Peyer's patch (tissue), 4 donors: ENCODE data around the gene SLC35B1. TPM values are rescaled to one million over a fixed set of nuclear protein-coding genes. Genes with fewer than 3 reads are reported as not detected.
A peak's percentile ranks its signal among the peaks of the same experiment; 100 is the strongest.

Source experiments
- DNase-seq, 3 donors: peaks; one replicate each; pipeline ENCODE4 v3.0.0-alpha.2; 2017 to 2019
- H3K27ac ChIP-seq, 4 donors: fragments of 200-600 bp; sonication (generic); one replicate each; pipeline ENCODE4 v1.5.1; 2016 to 2019
- H3K27me3 ChIP-seq, 2 donors: fragments of 200-600 bp; sonication (generic); one replicate each; pipeline ENCODE4 v1.5.1; 2019
- H3K36me3 ChIP-seq, 3 donors: fragments of 200-600 bp; sonication (generic); one replicate each; pipeline ENCODE4 v1.5.1; 2016 to 2019
- H3K4me1 ChIP-seq, 4 donors: fragments of 200-600 bp; sonication (generic); one replicate each; pipeline ENCODE4 v1.5.1; 2016 to 2019
- H3K4me3 ChIP-seq, 4 donors: fragments of 200-600 bp; sonication (generic); 1 replicate in 3 of 4; 2 replicates in 1 of 4; pipeline ENCODE4 v1.5.1; 2016 to 2019; ENCODE audit warnings: mild to moderate bottlenecking in 1 of 4
- H3K9me3 ChIP-seq, 4 donors: fragments of 200-600 bp; sonication (generic); one replicate each; pipeline ENCODE4 v1.5.1; 2016 to 2019; ENCODE audit warnings: mild to moderate bottlenecking in 1 of 4
- POLR2A ChIP-seq, 2 donors: fragments of 450-650 bp; IDR thresholded peaks; one replicate each; pipeline ENCODE4 v1.5.1; 2017; ENCODE audit warnings: antibody characterized with exemption in 2 of 2, mild to moderate bottlenecking in 2 of 2, moderate library complexity in 2 of 2
- total RNA-seq, 4 donors: library from RNA; depleted of rRNA; stranded (reverse); fragments of >200 nt; gene quantifications; one replicate each; pipeline ENCODE4 v1.1.0, GENCODE V29; 2016
- TF ChIP-seq, protein P1 (sequence below), 6 experiments: fragments of 450-650 bp in 4 of 6; fragments of 200-600 bp in 2 of 6; sonication (generic) in 1 of 6; IDR thresholded peaks; one replicate each; pipeline ENCODE4 v1.5.1; 2017 to 2019; ENCODE audit warnings: antibody characterized with exemption in 6 of 6, mild to moderate bottlenecking in 3 of 6, moderate library complexity in 1 of 6

SLC35B1 gene
- total RNA-seq, 4 donors from 2014 or later: 42.1 to 115 (median 78.2) TPM

DNA sequence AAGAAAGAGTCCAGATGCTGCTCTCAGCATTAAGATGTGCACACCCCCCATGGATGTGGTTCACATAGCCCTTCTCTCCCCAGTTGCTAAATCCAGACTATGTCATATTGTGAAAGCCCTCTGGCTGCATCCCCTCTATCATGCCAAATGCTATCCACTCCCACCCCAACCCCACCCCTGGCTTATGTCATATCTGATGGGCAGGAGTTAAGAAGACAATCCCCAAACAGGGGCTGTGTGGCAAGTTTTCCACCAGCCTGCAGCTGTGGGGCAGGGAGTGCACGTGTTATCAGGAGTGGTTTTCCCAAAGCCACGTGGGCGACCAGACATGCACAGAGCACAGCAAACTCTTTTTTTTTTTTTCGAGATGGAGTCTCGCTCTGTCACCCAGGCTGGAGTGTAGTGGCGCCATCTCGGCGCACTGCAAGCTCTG, 46.2 kb upstream of the SLC35B1 start:
- Histone ChIP-seq H3K4me1 (peaks cover 0 to 14% (median 6%) of the 10 kb centered on the region in 4 donors), H3K27me3 (no peaks in the 10 kb centered on the region), H3K27ac (no peak overlapping the region), H3K36me3 (no peaks in the 10 kb centered on the region), H3K9me3 (no peaks in the 10 kb centered on the region), H3K4me3 (no peak overlapping the region)
- no peak for DNase-seq
- TF ChIP-seq POLR2A (IDR thresholded peaks at IDR 0.05): no peak
- TF ChIP-seq, protein P1, sequence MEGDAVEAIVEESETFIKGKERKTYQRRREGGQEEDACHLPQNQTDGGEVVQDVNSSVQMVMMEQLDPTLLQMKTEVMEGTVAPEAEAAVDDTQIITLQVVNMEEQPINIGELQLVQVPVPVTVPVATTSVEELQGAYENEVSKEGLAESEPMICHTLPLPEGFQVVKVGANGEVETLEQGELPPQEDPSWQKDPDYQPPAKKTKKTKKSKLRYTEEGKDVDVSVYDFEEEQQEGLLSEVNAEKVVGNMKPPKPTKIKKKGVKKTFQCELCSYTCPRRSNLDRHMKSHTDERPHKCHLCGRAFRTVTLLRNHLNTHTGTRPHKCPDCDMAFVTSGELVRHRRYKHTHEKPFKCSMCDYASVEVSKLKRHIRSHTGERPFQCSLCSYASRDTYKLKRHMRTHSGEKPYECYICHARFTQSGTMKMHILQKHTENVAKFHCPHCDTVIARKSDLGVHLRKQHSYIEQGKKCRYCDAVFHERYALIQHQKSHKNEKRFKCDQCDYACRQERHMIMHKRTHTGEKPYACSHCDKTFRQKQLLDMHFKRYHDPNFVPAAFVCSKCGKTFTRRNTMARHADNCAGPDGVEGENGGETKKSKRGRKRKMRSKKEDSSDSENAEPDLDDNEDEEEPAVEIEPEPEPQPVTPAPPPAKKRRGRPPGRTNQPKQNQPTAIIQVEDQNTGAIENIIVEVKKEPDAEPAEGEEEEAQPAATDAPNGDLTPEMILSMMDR (IDR thresholded peaks at IDR 0.05): no peak

DNA sequence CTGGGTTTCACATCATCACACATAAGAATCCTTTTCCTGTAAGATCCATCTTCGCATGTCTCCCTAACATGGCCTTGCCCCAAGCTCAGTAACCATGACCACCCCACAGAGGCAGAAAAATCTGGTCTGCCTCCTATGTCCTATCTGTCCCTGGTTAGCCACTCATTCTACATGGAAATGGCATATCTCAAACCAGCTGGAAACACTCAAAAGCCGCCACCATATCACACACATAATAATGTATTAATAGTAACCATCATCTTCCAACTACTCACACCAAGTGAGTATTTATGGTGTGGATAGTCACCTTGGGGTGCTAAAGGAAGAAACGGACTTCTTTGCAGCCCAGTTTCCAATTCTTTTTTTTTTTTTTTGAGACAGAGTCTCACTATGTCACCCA, 44.7 kb upstream of the SLC35B1 start:
- no peaks in the 10 kb centered on the region for H3K36me3 ChIP-seq
- TF ChIP-seq, protein P1 (IDR thresholded peaks at IDR 0.05): no peak
- no peak for TF ChIP-seq POLR2A (IDR thresholded peaks at IDR 0.05)
- H3K4me1 ChIP-seq: peaks cover 0 to 21% (median 14%) of the 10 kb centered on the region in 4 donors
- no peaks in the 10 kb centered on the region for H3K9me3 ChIP-seq
- no peak overlapping the region for H3K4me3 ChIP-seq
- DNase-seq: no peak
- H3K27ac ChIP-seq: peak overlapping the region in 1 of 4 donors; percentile 14
- H3K27me3 ChIP-seq: no peaks in the 10 kb centered on the region

DNA sequence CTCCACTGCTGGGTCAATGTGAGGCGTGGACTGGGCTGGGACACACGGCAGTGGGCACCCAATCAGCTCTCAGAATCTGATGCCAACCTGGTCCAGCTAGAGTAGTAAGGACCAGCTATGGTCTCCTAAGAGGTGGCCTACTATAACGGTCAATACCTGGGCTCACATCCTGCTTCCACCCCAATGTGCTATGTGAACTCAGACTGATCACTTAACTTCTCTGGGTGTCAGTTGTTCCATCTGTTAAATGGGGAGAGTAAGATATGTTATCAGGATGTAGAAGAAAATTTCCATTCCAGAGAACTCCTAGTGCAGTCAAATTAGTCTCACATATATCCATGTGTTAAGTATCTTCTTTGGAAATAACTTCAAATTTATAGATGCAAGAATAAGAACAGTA, 42.0 kb upstream of the SLC35B1 start:
- Histone ChIP-seq H3K27ac (peak overlapping the region in 2 of 4 donors; percentile 64 to 87), H3K4me1 (peaks cover 0 to 28% (median 15%) of the 10 kb centered on the region in 4 donors), H3K9me3 (no peaks in the 10 kb centered on the region), H3K36me3 (no peaks in the 10 kb centered on the region), H3K27me3 (no peaks in the 10 kb centered on the region), H3K4me3 (no peak overlapping the region)
- no peak for TF ChIP-seq POLR2A (IDR thresholded peaks at IDR 0.05)
- TF ChIP-seq, protein P1 (IDR thresholded peaks at IDR 0.05): no peak
- no peak for DNase-seq

DNA sequence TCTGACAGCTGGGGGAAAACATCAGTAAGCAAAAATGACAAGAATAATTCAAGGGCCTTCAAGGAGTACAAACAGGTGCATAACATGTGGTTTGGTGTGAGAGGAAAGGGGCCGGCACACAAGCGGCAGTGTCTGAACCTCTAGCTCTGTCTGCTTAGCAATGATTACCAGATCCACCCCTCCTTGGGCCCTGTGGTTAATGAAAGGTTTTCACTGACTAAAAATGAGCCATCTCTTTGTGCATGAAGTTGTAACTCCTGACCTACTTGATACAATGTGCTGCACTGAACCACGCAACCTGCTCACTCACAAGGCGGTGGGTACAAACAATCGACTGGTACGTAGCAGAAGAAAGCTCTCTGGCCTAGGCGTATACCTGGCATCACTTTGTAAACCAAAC, 41.0 kb upstream of the SLC35B1 start:
- H3K27me3 ChIP-seq: no peaks in the 10 kb centered on the region
- no peak overlapping the region for H3K4me3 ChIP-seq
- TF ChIP-seq, protein P1 (IDR thresholded peaks at IDR 0.05): no peak
- TF ChIP-seq POLR2A (IDR thresholded peaks at IDR 0.05): no peak
- H3K4me1 ChIP-seq: peaks cover 0 to 37% (median 21%) of the 10 kb centered on the region in 4 donors
- H3K27ac ChIP-seq: peak overlapping the region; percentile 35 to 87 (median 57)
- peak in 2 of 3 donors; percentile 78 to 87 for DNase-seq
- H3K36me3 ChIP-seq: no peaks in the 10 kb centered on the region
- no peaks in the 10 kb centered on the region for H3K9me3 ChIP-seq

DNA sequence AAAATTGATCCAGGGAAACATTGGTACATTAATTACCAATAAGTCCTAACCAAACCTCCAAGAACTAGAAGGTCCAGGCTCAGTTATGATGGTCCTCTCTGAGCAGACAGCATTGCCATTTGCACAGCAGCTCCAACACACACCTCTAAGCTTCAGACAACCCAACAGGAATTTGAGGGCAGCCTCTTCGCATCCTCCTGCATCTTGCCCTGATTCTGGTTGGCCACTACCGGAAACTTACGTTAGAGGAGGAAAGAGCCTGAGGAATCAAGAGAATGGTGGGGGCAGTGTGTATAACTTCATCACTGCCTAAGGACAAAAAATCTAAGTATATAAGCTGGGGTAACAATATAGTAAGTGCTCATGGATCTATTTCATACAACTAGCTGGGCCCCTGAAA, 40.5 kb upstream of the SLC35B1 start:
- DNase-seq: peak in 1 of 3 donors; percentile 60
- H3K9me3 ChIP-seq: no peaks in the 10 kb centered on the region
- H3K4me3 ChIP-seq: no peak overlapping the region
- TF ChIP-seq, protein P1 (IDR thresholded peaks at IDR 0.05): no peak
- no peak for TF ChIP-seq POLR2A (IDR thresholded peaks at IDR 0.05)
- peaks cover 0 to 39% (median 27%) of the 10 kb centered on the region in 4 donors for H3K4me1 ChIP-seq
- H3K27me3 ChIP-seq: no peaks in the 10 kb centered on the region
- peak overlapping the region; percentile 64 to 87 (median 74) for H3K27ac ChIP-seq
- no peaks in the 10 kb centered on the region for H3K36me3 ChIP-seq

DNA sequence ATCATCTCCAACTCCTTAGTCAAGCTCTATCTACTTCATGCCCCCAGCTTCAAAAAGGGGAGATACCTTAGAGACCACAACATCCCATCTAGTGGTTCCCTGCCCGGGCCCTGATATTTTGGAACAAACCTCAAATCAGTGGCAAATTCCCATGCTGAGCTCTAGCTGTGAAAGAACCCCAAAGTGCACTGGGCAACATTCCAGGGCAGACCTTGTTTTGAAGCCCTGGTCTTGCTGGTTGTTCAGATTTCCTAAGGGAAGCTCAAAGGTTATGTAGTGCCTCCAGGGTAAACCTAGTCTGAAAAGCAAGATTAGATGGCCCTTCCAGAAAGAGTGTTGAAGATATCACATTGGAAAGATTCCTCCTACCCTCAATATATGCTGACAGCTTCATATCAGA, 39.9 kb upstream of the SLC35B1 start:
- DNase-seq: no peak
- no peaks in the 10 kb centered on the region for H3K36me3 ChIP-seq
- TF ChIP-seq POLR2A (IDR thresholded peaks at IDR 0.05): no peak
- TF ChIP-seq, protein P1 (IDR thresholded peaks at IDR 0.05): no peak
- H3K4me3 ChIP-seq: peak overlapping the region in 1 of 4 donors; percentile 30
- peak overlapping the region; percentile 64 to 87 (median 74) for H3K27ac ChIP-seq
- H3K9me3 ChIP-seq: no peaks in the 10 kb centered on the region
- H3K27me3 ChIP-seq: no peaks in the 10 kb centered on the region
- H3K4me1 ChIP-seq: peaks cover 0 to 43% (median 31%) of the 10 kb centered on the region in 4 donors
